ENCODE measurements around the gene DNAJC7.

DNAJC7 gene

DNA sequence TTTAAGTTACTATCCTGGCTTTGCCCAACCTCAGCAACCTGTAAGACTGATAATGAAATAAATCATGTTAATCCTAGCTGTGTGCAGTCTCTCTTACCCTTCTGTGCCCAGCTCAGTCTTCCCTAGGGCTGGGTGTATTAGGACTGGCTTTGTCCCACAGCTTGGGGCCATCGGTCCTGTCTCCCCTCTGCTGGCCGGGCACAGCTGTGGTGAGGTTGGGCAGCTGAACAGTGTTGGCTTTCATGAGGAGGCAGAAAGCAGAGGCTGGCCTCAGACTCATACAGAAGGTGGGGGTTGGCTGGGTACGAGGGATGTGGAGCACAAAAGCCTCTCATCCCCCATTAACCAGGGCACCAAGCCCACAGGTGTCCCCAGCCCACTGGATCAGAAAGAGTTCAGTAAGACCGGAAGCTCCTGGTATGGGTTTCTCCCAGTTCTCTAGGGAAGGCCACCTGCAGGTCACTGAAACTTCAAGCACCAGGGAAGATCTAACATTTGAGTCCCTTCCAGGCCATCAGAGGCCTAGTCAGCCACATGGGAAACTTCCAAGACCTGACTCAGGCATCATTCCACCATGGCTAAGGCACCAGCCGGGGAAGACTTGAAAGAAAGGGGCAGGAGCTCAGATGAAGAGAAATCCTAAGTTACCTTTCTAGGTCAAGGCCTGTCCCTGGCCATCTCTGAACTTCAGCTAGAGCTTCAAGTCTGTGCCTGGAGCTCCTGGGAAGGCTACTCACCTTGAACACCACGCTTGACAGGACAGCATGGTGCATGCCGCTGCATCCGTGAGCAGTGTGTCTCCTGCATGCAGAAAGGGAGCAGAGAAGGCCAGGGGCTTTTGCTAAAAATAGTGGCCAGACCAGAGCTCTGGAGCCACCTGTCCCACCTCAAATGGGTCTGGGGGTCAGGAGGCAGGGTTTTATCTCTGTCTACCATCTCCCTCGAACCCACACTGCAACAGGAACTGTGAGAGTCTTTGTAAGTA is 41.8 kb downstream of the DNAJC7 start:
- TF ChIP-seq, protein P1, sequence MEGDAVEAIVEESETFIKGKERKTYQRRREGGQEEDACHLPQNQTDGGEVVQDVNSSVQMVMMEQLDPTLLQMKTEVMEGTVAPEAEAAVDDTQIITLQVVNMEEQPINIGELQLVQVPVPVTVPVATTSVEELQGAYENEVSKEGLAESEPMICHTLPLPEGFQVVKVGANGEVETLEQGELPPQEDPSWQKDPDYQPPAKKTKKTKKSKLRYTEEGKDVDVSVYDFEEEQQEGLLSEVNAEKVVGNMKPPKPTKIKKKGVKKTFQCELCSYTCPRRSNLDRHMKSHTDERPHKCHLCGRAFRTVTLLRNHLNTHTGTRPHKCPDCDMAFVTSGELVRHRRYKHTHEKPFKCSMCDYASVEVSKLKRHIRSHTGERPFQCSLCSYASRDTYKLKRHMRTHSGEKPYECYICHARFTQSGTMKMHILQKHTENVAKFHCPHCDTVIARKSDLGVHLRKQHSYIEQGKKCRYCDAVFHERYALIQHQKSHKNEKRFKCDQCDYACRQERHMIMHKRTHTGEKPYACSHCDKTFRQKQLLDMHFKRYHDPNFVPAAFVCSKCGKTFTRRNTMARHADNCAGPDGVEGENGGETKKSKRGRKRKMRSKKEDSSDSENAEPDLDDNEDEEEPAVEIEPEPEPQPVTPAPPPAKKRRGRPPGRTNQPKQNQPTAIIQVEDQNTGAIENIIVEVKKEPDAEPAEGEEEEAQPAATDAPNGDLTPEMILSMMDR (IDR thresholded peaks at IDR 0.05; ENCODE audit: low read depth, low read length): no peak

GRCh38 chr17:41974658-41975057 is 42.6 kb downstream of the DNAJC7 start:
- no peak for DNase-seq
- Histone ChIP-seq H3K27me3 (no peaks in the 10 kb centered on the region), H3K9me3 (no peaks in the 10 kb centered on the region), H3K4me3 (ENCODE audit: low read depth, low read length) (no peak overlapping the region), H3K4me1 (peaks cover 10% of the 10 kb centered on the region), H3K36me3 (peaks cover 66% of the 10 kb centered on the region)
- TF ChIP-seq, protein P1 (IDR thresholded peaks at IDR 0.05; ENCODE audit: low read depth, low read length): no peak

More for the DNA sequence above, 41.8 kb downstream of the DNAJC7 start:
- DNase-seq: no peak
- H3K9me3 ChIP-seq: no peaks in the 10 kb centered on the region
- H3K4me1 ChIP-seq: peaks cover 10% of the 10 kb centered on the region
- H3K36me3 ChIP-seq: peaks cover 71% of the 10 kb centered on the region
- H3K27me3 ChIP-seq: no peaks in the 10 kb centered on the region
- H3K4me3 ChIP-seq (ENCODE audit: low read depth, low read length): no peak overlapping the region

DNA sequence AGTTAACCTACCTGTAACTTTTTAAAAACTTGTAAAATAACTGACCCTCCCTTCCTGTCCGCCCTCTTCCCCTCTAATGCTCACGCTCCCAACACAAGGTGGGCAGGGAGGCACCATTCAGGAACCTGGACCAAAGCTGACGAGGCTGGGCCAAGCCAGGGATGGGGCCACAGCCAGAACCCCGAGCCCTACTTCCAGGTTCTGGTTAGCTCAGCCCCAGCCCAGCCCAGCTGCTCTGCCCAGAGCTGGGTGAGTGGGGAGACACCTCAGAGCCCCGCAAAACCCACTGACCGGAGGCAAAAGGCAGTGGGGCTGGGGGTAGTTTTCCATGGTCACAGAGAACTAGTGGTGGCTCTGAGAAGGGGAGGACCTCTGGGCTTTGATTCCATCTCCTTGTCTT is 43.2 kb downstream of the DNAJC7 start:
- TF ChIP-seq, protein P1 (IDR thresholded peaks at IDR 0.05; ENCODE audit: low read depth, low read length): no peak
- H3K36me3 ChIP-seq: peaks cover 70% of the 10 kb centered on the region
- DNase-seq: no peak
- H3K4me3 ChIP-seq (ENCODE audit: low read depth, low read length): no peak overlapping the region
- H3K27me3 ChIP-seq: no peaks in the 10 kb centered on the region
- no peaks in the 10 kb centered on the region for H3K9me3 ChIP-seq
- peaks cover 10% of the 10 kb centered on the region for H3K4me1 ChIP-seq

DNA sequence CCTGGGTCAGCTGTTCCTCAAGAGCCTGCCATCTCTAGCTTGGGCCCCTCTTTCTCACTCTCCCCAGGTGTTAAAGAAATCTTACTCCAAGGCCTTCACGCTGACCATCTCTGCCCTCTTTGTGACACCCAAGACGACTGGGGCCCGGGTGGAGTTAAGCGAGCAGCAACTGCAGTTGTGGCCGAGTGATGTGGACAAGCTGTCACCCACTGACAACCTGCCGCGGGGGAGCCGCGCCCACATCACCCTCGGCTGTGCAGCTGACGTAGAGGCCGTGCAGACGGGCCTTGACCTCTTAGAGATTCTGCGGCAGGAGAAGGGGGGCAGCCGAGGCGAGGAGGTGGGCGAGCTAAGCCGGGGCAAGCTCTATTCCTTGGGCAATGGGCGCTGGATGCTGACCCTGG is 43.8 kb downstream of the DNAJC7 start:
- Histone ChIP-seq H3K9me3 (no peaks in the 10 kb centered on the region), H3K36me3 (peaks cover 68% of the 10 kb centered on the region), H3K27me3 (no peaks in the 10 kb centered on the region), H3K4me3 (ENCODE audit: low read depth, low read length) (no peak overlapping the region), H3K4me1 (peaks cover 10% of the 10 kb centered on the region)
- TF ChIP-seq, protein P1 (IDR thresholded peaks at IDR 0.05; ENCODE audit: low read depth, low read length): no peak
- DNase-seq: no peak

DNA sequence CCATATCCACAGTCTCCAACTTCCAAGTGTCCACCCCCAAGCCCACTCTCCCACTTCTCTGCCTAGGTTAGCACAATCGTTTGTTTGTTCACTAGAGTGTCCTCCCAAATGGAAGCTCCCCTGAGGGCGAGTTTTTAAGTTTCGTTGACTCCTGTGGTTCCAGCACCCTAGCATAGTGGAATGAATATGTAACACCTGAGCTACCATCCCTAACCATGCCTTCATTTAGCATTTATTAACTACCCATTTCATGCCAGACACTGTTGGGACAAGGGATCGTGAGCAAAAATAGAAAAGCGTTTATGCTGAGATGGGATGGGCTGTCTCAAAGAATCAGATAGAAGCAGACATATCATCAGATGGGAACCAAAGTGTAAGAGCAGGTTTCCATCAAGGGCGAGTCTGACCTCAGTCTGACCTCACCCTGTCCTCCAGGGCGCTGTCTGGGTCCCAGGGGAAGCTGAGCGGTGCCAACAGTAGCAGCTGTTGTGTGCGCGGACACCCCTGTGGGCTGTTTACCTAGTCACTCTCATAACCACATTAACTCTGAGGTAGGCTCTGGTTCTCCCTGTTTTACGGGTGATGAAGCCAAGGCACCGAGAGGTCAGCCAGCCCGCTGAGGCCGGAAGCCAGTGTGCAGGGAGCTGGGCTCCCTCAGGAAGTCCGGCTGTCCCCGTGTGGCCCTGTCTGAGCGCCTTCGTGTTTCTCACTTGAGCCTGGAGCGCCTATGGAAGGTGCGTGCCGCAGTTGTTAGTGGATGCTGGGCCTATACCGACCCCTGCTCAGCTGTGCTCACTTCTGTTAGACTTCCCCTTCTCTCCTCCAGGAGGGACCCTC is 44.5 kb downstream of the DNAJC7 start:
- Histone ChIP-seq H3K4me1 (peaks cover 10% of the 10 kb centered on the region), H3K4me3 (ENCODE audit: low read depth, low read length) (no peak overlapping the region), H3K36me3 (peaks cover 67% of the 10 kb centered on the region), H3K9me3 (no peaks in the 10 kb centered on the region), H3K27me3 (no peaks in the 10 kb centered on the region)
- DNase-seq: peak; percentile 80
- TF ChIP-seq, protein P1 (IDR thresholded peaks at IDR 0.05; ENCODE audit: low read depth, low read length): no peak
